ENCODE data around the gene DNAJC5.
A peak's percentile ranks its signal among the peaks of the same experiment; 100 is the strongest.
"Not testable (repeated sequence)": the region's sequence is repeated elsewhere in the genome, so short reads cannot be mapped to it uniquely, and the experiment has no call there.

The DNAJC5 gene

GRCh38 chr20:63957004-63957689 is 62.2 kb downstream of the DNAJC5 start:
- DNase-seq, result peak in 1 of 2 experiments; percentile 66

- DNase-seq, result no peak
Measured at GRCh38 chr20:63957690-63958441, 62.9 kb downstream of the DNAJC5 start.

- no peak for DNase-seq
Measured at GRCh38 chr20:63958471-63958870, 63.5 kb downstream of the DNAJC5 start.

GRCh38 chr20:63958964-63959698 is 64.2 kb downstream of the DNAJC5 start:
- DNase-seq, result no peak

- no peak for DNase-seq
Measured at GRCh38 chr20:63959699-63960075, 64.8 kb downstream of the DNAJC5 start.

- not testable (repeated sequence) for DNase-seq
Measured at GRCh38 chr20:63960654-63961621, 66.0 kb downstream of the DNAJC5 start.

- no peak for DNase-seq
Measured at GRCh38 chr20:63961664-63962425, 66.9 kb downstream of the DNAJC5 start.

- no peak for DNase-seq
Measured at GRCh38 chr20:63962426-63963347, 67.8 kb downstream of the DNAJC5 start.

GRCh38 chr20:63963348-63963741 is 68.4 kb downstream of the DNAJC5 start:
- DNase-seq, result no peak

- no peak for DNase-seq
Measured at GRCh38 chr20:63963784-63964301, 68.9 kb downstream of the DNAJC5 start.

- DNase-seq, result no peak
Measured at GRCh38 chr20:63964412-63964811, 69.5 kb downstream of the DNAJC5 start.

- DNase-seq, result no peak
Measured at GRCh38 chr20:63966172-63966943, 71.4 kb downstream of the DNAJC5 start.

GRCh38 chr20:63966944-63967322 is 72.0 kb downstream of the DNAJC5 start:
- no peak for DNase-seq

- no peak for DNase-seq
Measured at GRCh38 chr20:63967330-63968135, 72.6 kb downstream of the DNAJC5 start.

- DNase-seq, result no peak
Measured at GRCh38 chr20:63968136-63968927, 73.4 kb downstream of the DNAJC5 start.

GRCh38 chr20:63968928-63969760 is 74.2 kb downstream of the DNAJC5 start:
- DNase-seq, result no peak

All from NCI-H524 (cell line).